HEK293 (cell line): ENCODE data around the gene PTRH2.

Source experiments
- CTCF ChIA-PET: fragments of 350-600 bp; formaldehyde crosslinking; extraction: SDS; loops from one replicate; lab custom pipeline; 2021; ENCODE audit warnings: antibody characterized with exemption; lab: Yijun Ruan, JAX
- POLR2A ChIA-PET: fragments of 300-600 bp; formaldehyde crosslinking; extraction: SDS; loops from one replicate; lab custom pipeline; 2020; ENCODE audit warnings: antibody characterized with exemption, inconsistent platforms; lab: Yijun Ruan, JAX
- H3K27ac ChIP-seq: fragments of 200-500 bp; sonication (Bioruptor generic); 2 replicates; pipeline ENCODE4 v1.5.1; 2014; ENCODE audit warnings: low read depth, low read length, control low read depth, inconsistent platforms; ENCODE audit errors: extremely low read depth
- H3K36me3 ChIP-seq, 2 experiments: fragments of 200-500 bp in 1 of 2; sonication (Bioruptor generic) in 1 of 2; 1 replicate in 1 of 2; 2 replicates in 1 of 2; pipeline ENCODE4 v1.5.1; 2014 to 2017; ENCODE audit warnings: inconsistent platforms in 2 of 2, low read length in 2 of 2; ENCODE audit not compliant: control insufficient read depth in 2 of 2, insufficient read depth in 1 of 2
- H3K4me1 ChIP-seq: fragments of 200-500 bp; sonication (Bioruptor generic); 2 replicates; pipeline ENCODE4 v1.5.1; 2014; ENCODE audit warnings: mild to moderate bottlenecking, low read length, inconsistent platforms; ENCODE audit not compliant: control insufficient read depth, insufficient read depth
- H3K4me3 ChIP-seq: 2 replicates; pipeline ENCODE4 v1.5.1; 2011; ENCODE audit warnings: low read depth, mild to moderate bottlenecking, control low read depth, low read length, moderate library complexity
- H3K9me3 ChIP-seq: fragments of 200-500 bp; sonication (Bioruptor generic); 2 replicates; pipeline ENCODE4 v1.5.1; 2014; ENCODE audit warnings: low read depth, low read length, inconsistent platforms; ENCODE audit not compliant: control insufficient read depth, insufficient read depth
- HIC1 ChIP-seq: fragments of 450-650 bp; formaldehyde crosslinking; IDR thresholded peaks from 2 replicates; pipeline ENCODE4 v1.5.1; 2016; ENCODE audit warnings: missing biosample characterization, missing genetic modification characterization
- HOXD13 ChIP-seq: sonication (generic); formaldehyde crosslinking; IDR thresholded peaks from 2 replicates; pipeline ENCODE4 v1.8.0; 2022; ENCODE audit warnings: missing genetic modification reagents, borderline replicate concordance
- MEIS1 ChIP-seq: sonication (generic); formaldehyde crosslinking; IDR thresholded peaks from 2 replicates; pipeline ENCODE4 v1.8.1; 2022; ENCODE audit warnings: missing genetic modification reagents, mild to moderate bottlenecking, borderline replicate concordance
- PRDM2 ChIP-seq: fragments of 450-650 bp; formaldehyde crosslinking; IDR thresholded peaks from 2 replicates; pipeline ENCODE4 v1.5.1; 2016; ENCODE audit warnings: missing biosample characterization, missing genetic modification characterization, borderline replicate concordance
- SP7 ChIP-seq: fragments of 450-650 bp; formaldehyde crosslinking; IDR thresholded peaks from 2 replicates; pipeline ENCODE4 v1.5.1; 2016; ENCODE audit warnings: missing biosample characterization, missing genetic modification characterization
- WT1 ChIP-seq: fragments of 450-650 bp; formaldehyde crosslinking; IDR thresholded peaks from 2 replicates; pipeline ENCODE4 v1.5.1; 2016; ENCODE audit warnings: missing biosample characterization, missing genetic modification characterization
- ZBTB26 ChIP-seq: fragments of 450-650 bp; formaldehyde crosslinking; optimal IDR thresholded peaks from 2 replicates; pipeline ENCODE3; 2016; ENCODE audit warnings: missing biosample characterization, mild to moderate bottlenecking, missing genetic modification characterization
- ZNF155 ChIP-seq: fragments of 450-650 bp; formaldehyde crosslinking; IDR thresholded peaks from 2 replicates; pipeline ENCODE4 v1.5.1; 2016; ENCODE audit warnings: missing biosample characterization, missing genetic modification characterization
- ZNF16 ChIP-seq: fragments of 450-650 bp; formaldehyde crosslinking; IDR thresholded peaks from 2 replicates; pipeline ENCODE4 v1.5.1; 2016; ENCODE audit warnings: low read depth, missing biosample characterization, missing genetic modification characterization
- ZNF169 ChIP-seq: fragments of 450-650 bp; formaldehyde crosslinking; IDR thresholded peaks from 2 replicates; pipeline ENCODE4 v1.5.1; 2016; ENCODE audit warnings: missing biosample characterization, missing genetic modification characterization
- ZNF239 ChIP-seq: fragments of 450-650 bp; formaldehyde crosslinking; IDR thresholded peaks from 2 replicates; pipeline ENCODE4 v1.5.1; 2016; ENCODE audit warnings: missing biosample characterization, missing genetic modification characterization
- ZNF26 ChIP-seq: fragments of 450-650 bp; formaldehyde crosslinking; IDR thresholded peaks from 2 replicates; pipeline ENCODE4 v1.5.1; 2016; ENCODE audit warnings: missing biosample characterization, missing genetic modification characterization
- ZNF311 ChIP-seq: fragments of 450-650 bp; formaldehyde crosslinking; IDR thresholded peaks from 2 replicates; pipeline ENCODE4 v1.5.1; 2017; ENCODE audit warnings: missing biosample characterization, missing genetic modification characterization, borderline replicate concordance
- ZNF48 ChIP-seq: fragments of 450-650 bp; formaldehyde crosslinking; IDR thresholded peaks from 2 replicates; pipeline ENCODE4 v1.5.1; 2016; ENCODE audit warnings: missing biosample characterization, missing genetic modification characterization
- ZNF514 ChIP-seq: fragments of 450-650 bp; formaldehyde crosslinking; IDR thresholded peaks from 2 replicates; pipeline ENCODE4 v1.5.1; 2016; ENCODE audit warnings: missing biosample characterization, missing genetic modification characterization
- ZNF544 ChIP-seq: fragments of 450-650 bp; formaldehyde crosslinking; IDR thresholded peaks from 2 replicates; pipeline ENCODE4 v1.5.0; 2017; ENCODE audit warnings: missing biosample characterization, missing genetic modification characterization
- ZNF549 ChIP-seq: fragments of 450-650 bp; IDR thresholded peaks from 2 replicates; pipeline ENCODE4 v1.5.1; 2018; ENCODE audit warnings: missing biosample characterization, missing genetic modification characterization, mild to moderate bottlenecking, inconsistent platforms, moderate library complexity
- ZNF561 ChIP-seq: fragments of 450-650 bp; IDR thresholded peaks from 2 replicates; pipeline ENCODE4 v1.5.1; 2018; ENCODE audit warnings: missing biosample characterization, missing genetic modification characterization, borderline replicate concordance
- ZNF596 ChIP-seq: fragments of 450-650 bp; IDR thresholded peaks from 2 replicates; pipeline ENCODE4 v1.5.0; 2018; ENCODE audit warnings: missing biosample characterization, mild to moderate bottlenecking, missing genetic modification characterization, moderate library complexity
- ZNF610 ChIP-seq: fragments of 450-650 bp; formaldehyde crosslinking; IDR thresholded peaks from 2 replicates; pipeline ENCODE4 v1.5.1; 2016; ENCODE audit warnings: missing biosample characterization, missing genetic modification characterization, borderline replicate concordance
- ZNF621 ChIP-seq: fragments of 450-650 bp; formaldehyde crosslinking; IDR thresholded peaks from 2 replicates; pipeline ENCODE4 v1.5.1; 2017; ENCODE audit warnings: missing biosample characterization, missing genetic modification characterization
- ZNF629 ChIP-seq: fragments of 450-650 bp; formaldehyde crosslinking; IDR thresholded peaks from 2 replicates; pipeline ENCODE4 v1.5.1; 2017; ENCODE audit warnings: missing biosample characterization, missing genetic modification characterization
- ZNF660 ChIP-seq: fragments of 450-650 bp; IDR thresholded peaks from 2 replicates; pipeline ENCODE4 v1.5.1; 2018; ENCODE audit warnings: missing biosample characterization, mild to moderate bottlenecking, missing genetic modification characterization
- ZSCAN18 ChIP-seq: fragments of 450-650 bp; formaldehyde crosslinking; IDR thresholded peaks from 2 replicates; pipeline ENCODE4 v1.5.1; 2016; ENCODE audit warnings: missing biosample characterization, missing genetic modification characterization

The PTRH2 gene

GRCh38 chr17:59752922-59753321, 45.7 kb upstream of the PTRH2 start:
- Histone ChIP-seq H3K4me3 (no peak overlapping the region), H3K4me1 (peaks cover 19% of the 10 kb centered on the region), H3K9me3 (no peaks in the 10 kb centered on the region), H3K36me3 (peaks cover 2 to 6% of the 10 kb centered on the region in 2 experiments; a peak in 2 of 3 replicates), H3K27ac (no peak overlapping the region)
- TF ChIP-seq PRDM2, result no peak
- TF ChIP-seq ZNF621 (tag by site-specific recombination), result no peak
- no peak for TF ChIP-seq ZNF596
- TF ChIP-seq ZNF155 (tag by site-specific recombination), result no peak
- no peak for TF ChIP-seq ZNF610 (tag by site-specific recombination)
- no peak for TF ChIP-seq ZNF549 (tag by site-specific recombination)
- TF ChIP-seq ZNF561 (tag by site-specific recombination), result no peak
- no peak for TF ChIP-seq SP7 (tag by site-specific recombination)
- no peak for TF ChIP-seq ZNF544 (tag by site-specific recombination)
- no peak for TF ChIP-seq ZNF48 (tag by site-specific recombination)
- no peak for TF ChIP-seq ZNF514
- TF ChIP-seq ZNF660 (tag by site-specific recombination), result no peak
- no peak for TF ChIP-seq ZNF16
- no peak for TF ChIP-seq ZNF239
- no peak for TF ChIP-seq HOXD13 (CRISPR knock-in tag)
- TF ChIP-seq ZNF169 (tag by site-specific recombination), result no peak
- ChIA-PET POLR2A (interaction anchor here (1.0 to 3.3 kb wide), 7 partner anchors 33 to 106 kb away, joined by 3 to 50 read pairs (median 11); no protein-coding TSS in a partner anchor), CTCF (interaction anchor here (0.6 to 6.0 kb wide), 29 partner anchors 9 to 929 kb away, joined by 3 to 73 read pairs (median 5); partner anchors contain the start of gene GDPD1)

- Histone ChIP-seq H3K27ac (no peak overlapping the region), H3K9me3 (no peaks in the 10 kb centered on the region), H3K4me1 (peaks cover 19% of the 10 kb centered on the region), H3K4me3 (no peak overlapping the region), H3K36me3 (peaks cover 3 to 5% of the 10 kb centered on the region in 2 experiments; a peak in 2 of 3 replicates)
- ChIA-PET CTCF (interaction anchor here (0.6 to 6.0 kb wide), 17 partner anchors 19 to 928 kb away, joined by 3 to 73 read pairs (median 8); partner anchors contain the start of gene GDPD1), POLR2A (interaction anchor here (1.0 to 2.6 kb wide), 3 partner anchors 86 to 107 kb away, joined by 4 to 11 read pairs (median 5); no protein-coding TSS in a partner anchor)
- TF ChIP-seq ZSCAN18 (no peak), HIC1 (tag by site-specific recombination) (no peak), ZNF311 (tag by site-specific recombination) (no peak), ZNF629 (tag by site-specific recombination) (no peak), ZNF26 (tag by site-specific recombination) (no peak), WT1 (no peak), MEIS1 (CRISPR knock-in tag) (no peak), ZNF48 (tag by site-specific recombination) (no peak), ZBTB26 (tag by site-specific recombination) (no peak)
Observed at GRCh38 chr17:59752446-59752845, 45.2 kb upstream of the PTRH2 start.
